Gastroesophageal sphincter (tissue), 3 donors: ENCODE results near the gene TRIM52.

Source experiments
- POLR2A ChIP-seq, 2 donors: fragments of 450-650 bp; IDR thresholded peaks; one replicate each; pipeline ENCODE4 v1.6.1; 2017; ENCODE audit warnings: antibody characterized with exemption in 2 of 2, mild to moderate bottlenecking in 2 of 2, moderate library complexity in 1 of 2
- POLR2AphosphoS5 ChIP-seq: sonication (generic); formaldehyde crosslinking; IDR thresholded peaks from one replicate; pipeline ENCODE4 v1.6.1; 2017; ENCODE audit warnings: antibody characterized with exemption
- TF ChIP-seq, protein P1 (sequence below), 4 experiments: fragments of 200-600 bp in 2 of 4; fragments of 450-650 bp in 2 of 4; sonication (generic) in 1 of 4; IDR thresholded peaks; one replicate each; pipeline ENCODE4 v1.5.1; 2017 to 2019; ENCODE audit warnings: antibody characterized with exemption in 4 of 4, mild to moderate bottlenecking in 2 of 4, moderate library complexity in 2 of 4

DNA sequence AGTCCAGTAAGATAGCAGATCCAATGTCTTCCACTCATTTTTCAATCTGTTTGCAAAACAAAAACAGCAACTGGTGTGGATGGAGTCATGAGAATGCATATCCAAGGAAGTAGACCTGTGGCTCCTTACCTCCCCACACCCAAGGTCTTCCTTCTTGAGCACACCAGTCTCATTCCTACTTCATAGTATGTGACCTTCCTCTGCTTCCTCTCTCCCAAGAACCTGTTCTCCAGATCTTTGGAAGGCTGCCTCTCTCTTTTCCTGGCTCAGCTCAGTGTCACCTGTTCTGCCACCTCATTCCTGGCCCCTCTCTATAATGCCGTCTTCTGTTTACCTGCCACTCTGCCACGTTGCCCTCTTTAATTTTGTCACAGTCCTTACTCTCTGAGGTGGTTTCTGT is 48.0 kb downstream of the TRIM52 start:
- TF ChIP-seq POLR2AphosphoS5, result no peak
- no peak for TF ChIP-seq POLR2A (IDR thresholded peaks at IDR 0.05)
- TF ChIP-seq, protein P1, sequence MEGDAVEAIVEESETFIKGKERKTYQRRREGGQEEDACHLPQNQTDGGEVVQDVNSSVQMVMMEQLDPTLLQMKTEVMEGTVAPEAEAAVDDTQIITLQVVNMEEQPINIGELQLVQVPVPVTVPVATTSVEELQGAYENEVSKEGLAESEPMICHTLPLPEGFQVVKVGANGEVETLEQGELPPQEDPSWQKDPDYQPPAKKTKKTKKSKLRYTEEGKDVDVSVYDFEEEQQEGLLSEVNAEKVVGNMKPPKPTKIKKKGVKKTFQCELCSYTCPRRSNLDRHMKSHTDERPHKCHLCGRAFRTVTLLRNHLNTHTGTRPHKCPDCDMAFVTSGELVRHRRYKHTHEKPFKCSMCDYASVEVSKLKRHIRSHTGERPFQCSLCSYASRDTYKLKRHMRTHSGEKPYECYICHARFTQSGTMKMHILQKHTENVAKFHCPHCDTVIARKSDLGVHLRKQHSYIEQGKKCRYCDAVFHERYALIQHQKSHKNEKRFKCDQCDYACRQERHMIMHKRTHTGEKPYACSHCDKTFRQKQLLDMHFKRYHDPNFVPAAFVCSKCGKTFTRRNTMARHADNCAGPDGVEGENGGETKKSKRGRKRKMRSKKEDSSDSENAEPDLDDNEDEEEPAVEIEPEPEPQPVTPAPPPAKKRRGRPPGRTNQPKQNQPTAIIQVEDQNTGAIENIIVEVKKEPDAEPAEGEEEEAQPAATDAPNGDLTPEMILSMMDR (IDR thresholded peaks at IDR 0.05), result no peak
